Mesothelial cell of epicardium (in vitro differentiated cells): ENCODE data around the gene MYCBP2. TPM values are rescaled to one million over a fixed set of nuclear protein-coding genes. Genes with fewer than 3 reads are reported as not detected.

Experiments
- DNase-seq, 2 experiments: peaks; one replicate each; pipeline ENCODE4 v3.0.0; 2021; ENCODE audit warnings: low spot score in 2 of 2; ENCODE audit not compliant: unreplicated experiment in 2 of 2
- H3K27ac Mint-ChIP-seq: 2 replicates; pipeline ENCODE4 v1.8.0; 2021; ENCODE audit warnings: mixed read lengths
- H3K27me3 Mint-ChIP-seq: 2 replicates; pipeline ENCODE4 v1.8.0; 2021; ENCODE audit warnings: low read depth, mixed read lengths
- H3K36me3 Mint-ChIP-seq: 2 replicates; pipeline ENCODE4 v1.8.0; 2021; ENCODE audit warnings: mixed read lengths
- H3K4me1 Mint-ChIP-seq: 2 replicates; pipeline ENCODE4 v1.8.0; 2021; ENCODE audit warnings: mixed read lengths
- H3K4me3 Mint-ChIP-seq: 2 replicates; pipeline ENCODE4 v1.8.0; 2021; ENCODE audit warnings: mild to moderate bottlenecking, moderate library complexity, mixed read lengths
- H3K9me3 Mint-ChIP-seq: 2 replicates; pipeline ENCODE4 v1.8.0; 2021; ENCODE audit warnings: mixed read lengths
- total RNA-seq: library from RNA; stranded (reverse); gene quantifications from 3 replicates; pipeline ENCODE4 v1.2.1, GENCODE V29; 2021
- TF ChIP-seq, protein P1 (sequence below): fragments of 200-600 bp; sonication (generic); IDR thresholded peaks from one replicate; pipeline ENCODE4 v1.5.0; 2021; ENCODE audit warnings: antibody characterized with exemption; ENCODE audit not compliant: unreplicated experiment

MYCBP2 gene
- total RNA-seq, 1 donor from 2014 or later, result 72.3 TPM

DNA sequence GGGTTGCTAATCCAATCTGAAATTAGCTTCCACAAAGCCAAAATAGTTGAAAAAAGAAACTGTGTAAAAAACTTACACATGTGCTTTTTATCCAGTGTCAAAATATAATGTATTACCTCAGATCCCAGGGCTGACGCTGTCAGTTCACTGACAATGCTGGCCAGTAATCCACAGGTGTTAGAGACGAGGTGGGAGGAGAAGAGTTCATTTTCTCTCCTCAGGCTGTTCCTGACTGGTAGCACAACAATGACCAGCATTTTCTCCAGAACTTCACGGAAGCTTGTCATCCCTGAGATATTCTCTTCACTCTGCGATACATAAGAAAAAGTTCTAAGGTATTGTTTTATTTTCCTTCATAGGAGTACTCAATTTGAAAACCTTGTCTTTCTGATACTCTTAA is 146.9 kb downstream of the MYCBP2 start:
- no peak overlapping the region for H3K4me3 Mint-ChIP-seq
- H3K27ac Mint-ChIP-seq, result no peak overlapping the region
- TF ChIP-seq, protein P1, sequence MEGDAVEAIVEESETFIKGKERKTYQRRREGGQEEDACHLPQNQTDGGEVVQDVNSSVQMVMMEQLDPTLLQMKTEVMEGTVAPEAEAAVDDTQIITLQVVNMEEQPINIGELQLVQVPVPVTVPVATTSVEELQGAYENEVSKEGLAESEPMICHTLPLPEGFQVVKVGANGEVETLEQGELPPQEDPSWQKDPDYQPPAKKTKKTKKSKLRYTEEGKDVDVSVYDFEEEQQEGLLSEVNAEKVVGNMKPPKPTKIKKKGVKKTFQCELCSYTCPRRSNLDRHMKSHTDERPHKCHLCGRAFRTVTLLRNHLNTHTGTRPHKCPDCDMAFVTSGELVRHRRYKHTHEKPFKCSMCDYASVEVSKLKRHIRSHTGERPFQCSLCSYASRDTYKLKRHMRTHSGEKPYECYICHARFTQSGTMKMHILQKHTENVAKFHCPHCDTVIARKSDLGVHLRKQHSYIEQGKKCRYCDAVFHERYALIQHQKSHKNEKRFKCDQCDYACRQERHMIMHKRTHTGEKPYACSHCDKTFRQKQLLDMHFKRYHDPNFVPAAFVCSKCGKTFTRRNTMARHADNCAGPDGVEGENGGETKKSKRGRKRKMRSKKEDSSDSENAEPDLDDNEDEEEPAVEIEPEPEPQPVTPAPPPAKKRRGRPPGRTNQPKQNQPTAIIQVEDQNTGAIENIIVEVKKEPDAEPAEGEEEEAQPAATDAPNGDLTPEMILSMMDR, result no peak
- H3K9me3 Mint-ChIP-seq, result no peaks in the 10 kb centered on the region
- peaks cover 52% of the 10 kb centered on the region for H3K36me3 Mint-ChIP-seq
- no peaks in the 10 kb centered on the region for H3K27me3 Mint-ChIP-seq
- no peaks in the 10 kb centered on the region for H3K4me1 Mint-ChIP-seq
- no peak for DNase-seq

DNA sequence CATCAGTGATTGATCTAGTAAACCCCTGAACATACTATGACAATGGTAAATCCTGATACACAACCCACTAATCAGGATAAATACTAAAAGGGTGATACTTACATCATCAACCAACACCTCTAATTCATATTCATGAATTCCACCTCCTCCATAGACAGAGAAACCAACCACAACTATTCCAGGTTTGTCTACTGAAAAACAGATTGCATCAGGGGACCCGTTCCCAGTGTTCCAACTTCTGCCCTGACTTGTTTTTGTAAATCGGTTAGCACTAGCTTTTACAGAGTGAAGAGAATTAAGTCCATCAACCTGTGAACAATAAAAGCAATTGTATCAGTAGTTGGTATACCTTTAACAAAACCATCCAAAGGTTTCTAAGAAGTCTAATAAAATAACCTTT is 149.2 kb downstream of the MYCBP2 start:
- TF ChIP-seq, protein P1, result no peak
- no peak overlapping the region for H3K27ac Mint-ChIP-seq
- H3K4me1 Mint-ChIP-seq, result no peaks in the 10 kb centered on the region
- DNase-seq, result no peak
- peaks cover 48% of the 10 kb centered on the region for H3K36me3 Mint-ChIP-seq
- H3K27me3 Mint-ChIP-seq, result no peaks in the 10 kb centered on the region
- no peak overlapping the region for H3K4me3 Mint-ChIP-seq
- no peaks in the 10 kb centered on the region for H3K9me3 Mint-ChIP-seq

DNA sequence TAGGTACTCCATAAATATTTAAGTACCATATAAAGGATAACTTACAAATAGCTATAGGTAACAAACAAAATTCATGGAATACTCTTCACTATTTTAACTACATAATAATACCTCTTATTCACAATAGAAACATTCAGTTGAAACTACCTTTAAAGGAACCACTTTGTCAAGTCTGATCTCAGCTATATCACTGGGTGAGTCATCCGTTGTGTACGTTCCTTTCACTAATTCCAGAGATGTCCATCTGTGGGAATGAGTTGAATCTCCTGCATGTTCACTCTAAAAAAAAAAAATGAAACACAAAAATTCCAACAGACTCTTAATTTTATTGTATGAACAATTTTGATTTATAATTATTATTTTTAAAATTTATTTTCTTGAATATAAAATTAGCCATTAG is 150.5 kb downstream of the MYCBP2 start:
- DNase-seq, result no peak
- no peaks in the 10 kb centered on the region for H3K9me3 Mint-ChIP-seq
- no peaks in the 10 kb centered on the region for H3K4me1 Mint-ChIP-seq

DNA sequence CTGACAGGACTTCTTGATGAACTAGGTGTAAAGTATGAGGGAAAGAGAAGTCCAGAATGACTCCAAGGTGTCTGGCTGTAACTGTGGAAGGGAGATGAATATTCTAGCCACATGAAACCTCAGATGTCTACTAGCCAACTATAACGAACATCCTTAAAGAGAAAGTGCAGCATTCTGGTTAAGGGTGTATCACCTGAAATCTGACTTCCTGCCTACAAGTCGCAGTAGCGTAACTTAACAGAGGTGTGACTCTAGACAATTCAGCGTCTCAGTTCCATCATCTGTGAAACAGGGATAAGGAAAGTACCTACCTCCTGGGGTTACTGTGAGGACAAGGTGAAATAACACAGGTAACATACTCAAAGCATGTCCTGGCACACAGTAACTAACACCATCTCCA is 154.2 kb downstream of the MYCBP2 start:
- Mint-ChIP-seq H3K9me3 (no peaks in the 10 kb centered on the region), H3K36me3 (peaks cover 33% of the 10 kb centered on the region), H3K4me1 (no peaks in the 10 kb centered on the region), H3K27me3 (no peaks in the 10 kb centered on the region), H3K27ac (no peak overlapping the region), H3K4me3 (no peak overlapping the region)
- DNase-seq, result no peak
- TF ChIP-seq, protein P1, result no peak

More for the DNA sequence above, 150.5 kb downstream of the MYCBP2 start:
- H3K36me3 Mint-ChIP-seq, result peaks cover 47% of the 10 kb centered on the region
- H3K27me3 Mint-ChIP-seq, result no peaks in the 10 kb centered on the region
- no peak overlapping the region for H3K4me3 Mint-ChIP-seq
- TF ChIP-seq, protein P1, result no peak
- H3K27ac Mint-ChIP-seq, result no peak overlapping the region

DNA sequence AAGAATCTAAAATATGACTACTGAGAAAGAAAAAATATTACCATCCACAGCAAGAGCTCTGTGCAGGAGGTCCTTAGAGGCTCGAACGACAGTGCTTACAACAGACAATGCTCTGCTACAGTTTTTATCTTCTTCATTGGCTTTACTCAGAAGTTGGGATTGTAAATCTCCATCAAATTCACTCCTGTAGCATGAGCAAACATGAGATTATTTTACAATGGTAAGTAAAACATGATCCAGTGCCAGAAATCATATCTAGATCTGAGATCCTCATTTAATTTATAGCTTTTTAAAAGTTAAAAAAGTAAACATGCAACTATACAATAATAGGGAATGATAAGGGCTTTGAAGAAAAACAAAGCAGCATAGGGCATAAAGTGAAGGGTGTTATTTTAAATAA is 155.4 kb downstream of the MYCBP2 start:
- Mint-ChIP-seq H3K4me1 (no peaks in the 10 kb centered on the region), H3K4me3 (no peak overlapping the region), H3K9me3 (no peaks in the 10 kb centered on the region), H3K27ac (no peak overlapping the region), H3K27me3 (no peaks in the 10 kb centered on the region), H3K36me3 (peaks cover 29% of the 10 kb centered on the region)
- no peak for DNase-seq
- TF ChIP-seq, protein P1, result no peak

DNA sequence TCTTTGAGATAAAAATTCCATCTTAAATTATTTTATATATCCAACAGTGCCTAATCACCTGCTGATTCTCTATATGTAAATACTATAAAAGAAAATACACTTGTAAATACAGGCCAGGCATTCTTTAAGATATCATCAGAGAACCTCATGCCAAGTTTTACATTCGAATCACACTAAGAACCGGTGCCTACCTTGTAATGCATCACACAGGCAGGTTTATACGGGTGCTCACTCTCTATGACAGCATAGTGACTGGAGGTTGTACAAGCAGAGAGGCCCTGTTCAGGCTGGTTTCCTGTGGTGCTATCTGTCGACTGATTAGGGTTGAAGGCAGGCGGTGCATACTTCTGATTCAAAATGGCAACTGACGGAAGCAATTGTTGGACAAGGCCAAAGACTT is 158.7 kb downstream of the MYCBP2 start:
- no peak overlapping the region for H3K27ac Mint-ChIP-seq
- peaks cover 34% of the 10 kb centered on the region for H3K36me3 Mint-ChIP-seq
- no peaks in the 10 kb centered on the region for H3K4me1 Mint-ChIP-seq
- DNase-seq, result no peak
- TF ChIP-seq, protein P1, result no peak
- no peaks in the 10 kb centered on the region for H3K9me3 Mint-ChIP-seq
- no peak overlapping the region for H3K4me3 Mint-ChIP-seq
- H3K27me3 Mint-ChIP-seq, result no peaks in the 10 kb centered on the region
